HG03103 (cell line): ENCODE data around the gene GRIK5.
"Not testable (repeated sequence)": the region's sequence is repeated elsewhere in the genome, so short reads cannot be mapped to it uniquely, and the experiment has no call there.

Experiments
- ATAC-seq: cut with Tn5 transposase; IDR thresholded peaks from one replicate; pipeline ENCODE4 v1.9.1; 2021; ENCODE audit warnings: low read depth; ENCODE audit not compliant: unreplicated experiment

The GRIK5 gene

GRCh38 chr19:41993612-41994483 lies 76.2 kb downstream of the GRIK5 start, which contains the start of gene ATP1A3:
TSS of gene ATP1A3 (minus strand) at chr19:41994230. CDS start at chr19:41994076, 154 bp downstream.
- ATAC-seq, result peak; percentile 68

- ATAC-seq, result not testable (repeated sequence)
Measured at GRCh38 chr19:41991925-41992569, 78.0 kb downstream of the GRIK5 start.

GRCh38 chr19:41991025-41991424 lies 79.0 kb downstream of the GRIK5 start:
- no peak for ATAC-seq

- ATAC-seq, result no peak
Measured at GRCh38 chr19:41990615-41991014, 79.4 kb downstream of the GRIK5 start.

- no peak for ATAC-seq
Measured at GRCh38 chr19:41990028-41990427, 80.0 kb downstream of the GRIK5 start.

- no peak for ATAC-seq
Measured at GRCh38 chr19:41988947-41989346, 81.1 kb downstream of the GRIK5 start.

GRCh38 chr19:41987141-41987860 lies 82.7 kb downstream of the GRIK5 start:
- ATAC-seq, result no peak

GRCh38 chr19:41984961-41985360 lies 85.0 kb downstream of the GRIK5 start:
- ATAC-seq, result no peak

- no peak for ATAC-seq
Measured at GRCh38 chr19:41981724-41982123, 88.3 kb downstream of the GRIK5 start.

GRCh38 chr19:41978470-41978869 lies 91.5 kb downstream of the GRIK5 start:
- ATAC-seq, result no peak

- no peak for ATAC-seq
Measured at GRCh38 chr19:41977916-41978315, 92.1 kb downstream of the GRIK5 start.

- ATAC-seq, result no peak
Measured at GRCh38 chr19:41974652-41975051, 95.4 kb downstream of the GRIK5 start.

- no peak for ATAC-seq
Measured at GRCh38 chr19:41971363-41971762, 98.6 kb downstream of the GRIK5 start.

GRCh38 chr19:41969772-41970458 lies 100.1 kb downstream of the GRIK5 start:
- no peak for ATAC-seq

- ATAC-seq, result no peak
Measured at GRCh38 chr19:41968751-41969595, 101.0 kb downstream of the GRIK5 start.

GRCh38 chr19:41967054-41967783 lies 102.8 kb downstream of the GRIK5 start:
- ATAC-seq, result no peak

GRCh38 chr19:41965106-41965505 lies 104.9 kb downstream of the GRIK5 start:
- ATAC-seq, result no peak

GRCh38 chr19:41960973-41961372 lies 109.0 kb downstream of the GRIK5 start:
- ATAC-seq, result no peak
